Left lung (tissue), 10 donors: ENCODE data around the gene CENPM. TPM values are rescaled to one million over a fixed set of nuclear protein-coding genes. Genes with fewer than 3 reads are reported as not detected.
A peak's percentile ranks its signal among the peaks of the same experiment; 100 is the strongest.

Source experiments
- ATAC-seq: fragments of 200-7000 bp; cut with Tn5 transposase; one replicate; pipeline ENCODE4 v1.9.1; 2020; ENCODE audit warnings: moderate library complexity
- DNase-seq, 4 donors: peaks; one replicate each; pipeline ENCODE4 v3.0.0-alpha.2; 2013 to 2020
- H3K27ac ChIP-seq, 2 donors: fragments of 200-600 bp; sonication (generic) in 1 of 2; one replicate each; pipeline versions ENCODE4 v1.5.0 to v1.8.0; 2020 to 2021
- H3K27me3 ChIP-seq, 2 donors: fragments of 200-600 bp; sonication (generic) in 1 of 2; one replicate each; pipeline versions ENCODE4 v1.5.0 to v1.8.0; 2020 to 2021
- H3K36me3 ChIP-seq, 2 donors: fragments of 200-600 bp; sonication (generic) in 1 of 2; one replicate each; pipeline versions ENCODE4 v1.5.0 to v1.8.0; 2020 to 2021
- H3K4me1 ChIP-seq, 2 donors: fragments of 200-600 bp; one replicate each; pipeline ENCODE4 v1.8.0; 2021
- H3K4me3 ChIP-seq, 2 donors: fragments of 200-600 bp; sonication (generic) in 1 of 2; one replicate each; pipeline versions ENCODE4 v1.5.0 to v1.8.0; 2020 to 2021; ENCODE audit warnings: mild to moderate bottlenecking in 1 of 2
- H3K9me3 ChIP-seq, 2 donors: fragments of 200-600 bp; sonication (generic) in 1 of 2; one replicate each; pipeline versions ENCODE4 v1.5.0 to v1.8.0; 2020 to 2021
- intact Hi-C, 2 donors: fragments of 100-400 bp; cut with DNase I; formaldehyde crosslinking; loops; one replicate each; pipeline versions ENCODE4 v1.11.2 to v1.14.2; 2022
- polyA plus RNA-seq, 6 donors: library from polyadenylated mRNA; unstranded; fragments of 120-200 nt; gene quantifications; one replicate each; pipeline ENCODE4 v1.2.1, GENCODE V29; 2013; ENCODE audit not compliant: insufficient read length in 6 of 6
- total RNA-seq, 2 donors: library from RNA; stranded (reverse); fragmentation: NEBNext Ultra II Directional; extraction: Animal tissue kit (Norgen Biotek cat#: 25700); gene quantifications; one replicate each; pipeline ENCODE4 v1.2.1, GENCODE V29; 2021
- TF ChIP-seq, protein P1 (sequence below), 2 donors: fragments of 200-600 bp; sonication (generic) in 1 of 2; IDR thresholded peaks; one replicate each; pipeline versions ENCODE4 v1.5.0 to v1.8.0; 2021; ENCODE audit warnings: antibody characterized with exemption in 2 of 2
- donor health status: DM: no; HTN: yes; CAD: no.
- donor health status: DM: no; HTN: no; CAD: no.

The CENPM gene
- total and polyA plus RNA-seq, 8 donors: 9.6 to 20.5 (median 13.6) TPM

DNA sequence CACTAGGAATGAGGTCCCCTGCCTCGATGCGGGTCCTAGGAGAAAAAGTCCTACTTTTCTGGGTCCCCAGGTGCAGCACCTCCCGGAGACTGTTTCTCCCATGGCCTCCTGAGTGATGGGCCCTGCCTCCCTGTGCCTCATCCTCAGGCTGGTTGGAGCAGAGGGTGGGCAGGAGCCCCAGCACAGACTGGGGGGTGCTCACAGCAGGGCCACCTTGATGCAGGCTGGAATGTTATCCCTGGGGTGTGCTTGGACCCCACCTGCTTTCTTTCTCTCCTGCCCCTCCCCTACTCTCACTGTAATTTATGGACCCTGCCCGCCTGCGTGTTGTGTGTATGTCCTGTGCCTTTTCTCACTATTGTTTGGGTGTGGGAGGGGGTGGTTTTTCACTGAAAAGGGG lies 40.1 kb downstream of the CENPM start:
- DNase-seq: peak in 1 of 4 donors; percentile 6
- intact Hi-C loops: no loop called here
- Histone ChIP-seq H3K36me3 (peaks cover 0 to 62% of the 10 kb centered on the region in 2 donors), H3K4me3 (no peak overlapping the region), H3K27ac (no peak overlapping the region), H3K9me3 (no peaks in the 10 kb centered on the region), H3K27me3 (peaks cover 25 to 32% of the 10 kb centered on the region in 2 donors), H3K4me1 (peaks cover 10 to 33% of the 10 kb centered on the region in 2 donors)
- TF ChIP-seq, protein P1, sequence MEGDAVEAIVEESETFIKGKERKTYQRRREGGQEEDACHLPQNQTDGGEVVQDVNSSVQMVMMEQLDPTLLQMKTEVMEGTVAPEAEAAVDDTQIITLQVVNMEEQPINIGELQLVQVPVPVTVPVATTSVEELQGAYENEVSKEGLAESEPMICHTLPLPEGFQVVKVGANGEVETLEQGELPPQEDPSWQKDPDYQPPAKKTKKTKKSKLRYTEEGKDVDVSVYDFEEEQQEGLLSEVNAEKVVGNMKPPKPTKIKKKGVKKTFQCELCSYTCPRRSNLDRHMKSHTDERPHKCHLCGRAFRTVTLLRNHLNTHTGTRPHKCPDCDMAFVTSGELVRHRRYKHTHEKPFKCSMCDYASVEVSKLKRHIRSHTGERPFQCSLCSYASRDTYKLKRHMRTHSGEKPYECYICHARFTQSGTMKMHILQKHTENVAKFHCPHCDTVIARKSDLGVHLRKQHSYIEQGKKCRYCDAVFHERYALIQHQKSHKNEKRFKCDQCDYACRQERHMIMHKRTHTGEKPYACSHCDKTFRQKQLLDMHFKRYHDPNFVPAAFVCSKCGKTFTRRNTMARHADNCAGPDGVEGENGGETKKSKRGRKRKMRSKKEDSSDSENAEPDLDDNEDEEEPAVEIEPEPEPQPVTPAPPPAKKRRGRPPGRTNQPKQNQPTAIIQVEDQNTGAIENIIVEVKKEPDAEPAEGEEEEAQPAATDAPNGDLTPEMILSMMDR (IDR thresholded peaks at IDR 0.05): no peak
- no peak for ATAC-seq

DNA sequence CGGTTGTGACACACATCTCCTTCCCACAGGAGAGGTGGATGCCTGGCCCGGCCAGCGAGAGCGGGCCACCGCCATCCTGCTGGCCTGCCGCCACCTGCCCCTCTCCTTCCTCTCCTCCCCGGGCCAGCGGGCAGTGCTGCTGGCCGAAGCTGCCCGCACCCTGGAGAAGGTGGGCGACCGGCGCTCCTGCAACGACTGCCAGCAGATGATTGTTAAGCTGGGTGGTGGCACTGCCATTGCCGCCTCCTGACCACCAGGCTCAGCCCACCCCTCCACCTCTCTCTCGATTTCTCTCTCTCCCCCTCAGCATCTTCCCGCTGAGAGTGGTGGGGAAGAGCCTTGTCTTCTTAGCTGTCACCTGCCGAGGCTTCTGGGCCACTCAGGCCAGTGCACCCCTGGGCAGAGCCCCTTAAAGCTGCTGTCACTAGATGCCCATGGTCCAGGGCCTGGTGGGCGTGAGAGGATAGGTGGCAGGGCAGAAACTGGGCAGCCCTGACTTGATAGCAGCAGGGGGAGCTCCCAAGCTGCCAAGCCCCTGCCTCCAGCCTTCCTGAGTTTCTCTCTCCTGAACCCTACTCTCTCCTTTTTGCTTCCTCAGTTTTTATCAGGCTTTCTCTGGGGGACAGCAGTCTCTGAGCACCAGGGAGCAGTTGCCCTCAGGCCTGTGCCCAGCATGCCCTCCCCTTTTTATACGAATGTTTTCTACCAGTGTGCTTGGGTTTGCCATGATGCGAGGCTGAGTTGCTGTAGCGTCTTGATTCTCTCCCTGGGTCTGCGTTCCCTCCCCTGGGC lies 41.3 kb downstream of the CENPM start:
- no peak for ATAC-seq
- no peak overlapping the region for H3K4me3 ChIP-seq
- H3K36me3 ChIP-seq: peaks cover 0 to 75% of the 10 kb centered on the region in 2 donors
- H3K27me3 ChIP-seq: peaks cover 13 to 19% of the 10 kb centered on the region in 2 donors
- TF ChIP-seq, protein P1 (IDR thresholded peaks at IDR 0.05): no peak
- intact Hi-C loops: no loop called here
- no peak overlapping the region for H3K27ac ChIP-seq
- H3K9me3 ChIP-seq: no peaks in the 10 kb centered on the region
- H3K4me1 ChIP-seq: peaks cover 4 to 26% of the 10 kb centered on the region in 2 donors
- DNase-seq: peak in 1 of 4 donors; percentile 45

DNA sequence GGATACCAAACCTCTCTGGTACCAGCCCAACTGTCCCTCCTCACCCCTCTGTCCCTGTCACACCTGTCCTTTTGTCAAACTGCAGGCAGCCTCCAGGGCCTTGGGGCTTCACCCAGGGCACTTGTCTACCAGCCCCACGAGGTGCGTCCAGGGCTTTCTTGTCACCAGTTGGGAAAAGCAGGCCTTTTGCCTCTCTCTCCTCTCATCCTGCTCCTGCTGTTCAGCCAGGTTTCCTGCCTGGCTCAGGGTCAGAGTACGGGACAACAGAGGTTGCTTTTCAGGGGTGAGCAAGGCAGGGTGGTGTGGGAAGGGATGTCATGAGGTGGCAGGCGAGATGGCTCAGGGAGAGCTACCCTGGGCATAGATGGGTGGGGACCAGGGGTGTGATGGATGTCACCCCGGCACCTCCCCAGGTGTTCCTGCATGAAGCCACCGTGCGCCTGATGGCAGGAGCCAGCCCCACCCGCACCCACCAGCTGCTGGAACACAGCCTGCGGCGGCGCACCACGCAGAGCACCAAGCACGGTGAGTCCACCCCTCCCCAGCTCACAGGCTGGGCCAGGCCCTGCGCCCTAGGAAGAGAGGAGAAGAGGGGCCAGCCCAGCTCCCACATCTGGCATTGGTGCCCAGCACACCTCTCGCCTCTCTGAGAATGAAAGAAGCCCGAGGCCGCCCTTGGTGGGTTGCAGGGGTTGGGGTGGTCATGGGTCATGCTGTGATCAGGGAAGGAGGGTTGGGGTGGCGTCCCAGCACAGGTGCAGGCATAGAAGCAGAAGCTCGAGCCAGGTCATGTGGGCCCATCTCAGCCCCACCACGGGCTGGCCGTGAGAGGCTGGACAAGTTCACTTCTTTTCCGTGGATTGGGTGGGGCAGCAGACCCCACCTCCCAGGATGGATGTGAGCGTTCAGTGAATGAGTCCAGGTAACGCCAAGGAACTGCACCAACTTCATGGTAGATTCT lies 42.2 kb downstream of the CENPM start:
- intact Hi-C loops: no loop called here
- Histone ChIP-seq H3K36me3 (peaks cover 0 to 83% of the 10 kb centered on the region in 2 donors), H3K27ac (no peak overlapping the region), H3K9me3 (no peaks in the 10 kb centered on the region), H3K27me3 (peaks cover 4 to 11% of the 10 kb centered on the region in 2 donors), H3K4me3 (no peak overlapping the region), H3K4me1 (peaks cover 0 to 17% of the 10 kb centered on the region in 2 donors)
- TF ChIP-seq, protein P1 (IDR thresholded peaks at IDR 0.05): no peak
- DNase-seq: peak in 1 of 4 donors; percentile 79
- no peak for ATAC-seq

DNA sequence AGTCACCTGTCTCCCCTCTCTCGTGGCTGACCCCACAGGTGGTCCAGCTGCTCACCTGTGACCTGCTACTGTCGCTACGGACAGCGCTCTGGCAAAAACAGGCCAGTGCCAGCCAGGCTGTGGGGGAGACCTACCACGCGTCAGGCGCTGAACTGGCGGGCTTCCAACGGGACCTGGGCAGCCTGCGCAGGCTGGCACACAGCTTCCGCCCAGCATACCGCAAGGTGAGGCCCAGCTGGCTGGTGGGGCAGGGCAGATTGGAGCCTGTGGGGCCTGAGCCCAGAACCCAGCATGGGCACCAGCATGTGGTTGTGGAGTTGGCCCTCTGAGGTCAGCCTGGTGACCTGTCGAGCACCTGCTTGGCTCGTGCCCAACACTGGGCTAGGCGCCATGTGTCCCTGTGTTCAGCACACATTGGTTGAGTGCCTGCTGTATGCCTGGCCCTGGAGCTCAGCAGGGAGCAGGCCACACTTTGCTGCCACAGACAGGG lies 44.0 kb downstream of the CENPM start:
- intact Hi-C loops: no loop called here
- TF ChIP-seq, protein P1 (IDR thresholded peaks at IDR 0.05): no peak
- peaks cover 0 to 100% of the 10 kb centered on the region in 2 donors for H3K36me3 ChIP-seq
- DNase-seq (peak in 1 of 4 donors; percentile 65), ATAC-seq (peak; percentile 7)
- H3K4me1 ChIP-seq: peaks cover 0 to 4% of the 10 kb centered on the region in 2 donors
- no peak overlapping the region for H3K27ac ChIP-seq
- no peaks in the 10 kb centered on the region for H3K9me3 ChIP-seq
- no peak overlapping the region for H3K4me3 ChIP-seq
- H3K27me3 ChIP-seq: no peaks in the 10 kb centered on the region
